PFSK-1 (cell line): ENCODE measurements around the gene KLHL22.

Experiments used
- REST ChIP-seq, 2 experiments: IDR thresholded peaks; 2 replicates each; pipeline versions ENCODE4 v1.6.1 to v1.8.0; 2011 to 2012; ENCODE audit warnings: low read depth in 2 of 2, low read length in 2 of 2, control low read depth in 1 of 2, inconsistent platforms in 1 of 2, mild to moderate bottlenecking in 1 of 2, moderate library complexity in 1 of 2; ENCODE audit not compliant: insufficient read depth in 1 of 2
- SIN3A ChIP-seq: IDR thresholded peaks from 2 replicates; pipeline ENCODE4 v1.6.1; 2012; ENCODE audit warnings: mild to moderate bottlenecking, low read length, moderate library complexity, borderline replicate concordance; ENCODE audit not compliant: insufficient read depth
- TAF1 ChIP-seq: IDR thresholded peaks from 2 replicates; pipeline ENCODE4 v1.6.1; 2012; ENCODE audit warnings: low read length, control low read depth, borderline replicate concordance; ENCODE audit not compliant: insufficient read depth

- TF ChIP-seq REST (IDR thresholded peaks at IDR 0.05; ENCODE audit: insufficient read depth in 1 of 2, low read depth in 2 of 2, low read length in 2 of 2) = no peak
- no peak for TF ChIP-seq SIN3A
- no peak for TF ChIP-seq TAF1
Measured at GRCh38 chr22:20414059-20414440, 81.5 kb downstream of the KLHL22 start.
